KOPT-K1 (cell line): ENCODE results near the gene LRGUK.
"Not testable (repeated sequence)": the region's sequence is repeated elsewhere in the genome, so short reads cannot be mapped to it uniquely, and the experiment has no call there.

ENCODE experiments used
- H3K27ac ChIP-seq: fragments of 200-600 bp; sonication (generic); 2 replicates; pipeline ENCODE4 v1.5.1; 2016; ENCODE audit warnings: antibody characterized with exemption, mild to moderate bottlenecking, low read depth, low read length; ENCODE audit not compliant: poor library complexity, severe bottlenecking
- H3K36me3 ChIP-seq: fragments of 200-600 bp; sonication (generic); 2 replicates; pipeline ENCODE4 v1.5.1; 2017; ENCODE audit warnings: antibody characterized with exemption, mild to moderate bottlenecking, low read length, moderate library complexity; ENCODE audit not compliant: insufficient read depth
- H3K9me3 ChIP-seq: fragments of 200-600 bp; sonication (generic); 2 replicates; pipeline ENCODE4 v1.5.1; 2017; ENCODE audit warnings: antibody characterized with exemption, low read length, mild to moderate bottlenecking; ENCODE audit not compliant: insufficient read depth, poor library complexity, severe bottlenecking

LRGUK gene

GRCh38 chr7:134126966-134127848 is at the start of gene LRGUK:
Gene LRGUK, plus strand, starts transcription at chr7:134127340. Its CDS starts 28 bp downstream, at chr7:134127368.
- no peaks in the 10 kb centered on the region for H3K9me3 ChIP-seq
- H3K36me3 ChIP-seq = no peaks in the 10 kb centered on the region
- H3K27ac ChIP-seq = no peak within 1 kb of the TSS

GRCh38 chr7:134077560-134077959 is 49.6 kb upstream of the LRGUK start:
- not testable (repeated sequence) for H3K36me3 ChIP-seq, H3K27ac ChIP-seq
- H3K9me3 ChIP-seq = peaks cover 11% of the 10 kb centered on the region

- no peak overlapping the region for H3K27ac ChIP-seq
- peaks cover 11% of the 10 kb centered on the region for H3K9me3 ChIP-seq
- no peaks in the 10 kb centered on the region for H3K36me3 ChIP-seq
Measured at GRCh38 chr7:134078991-134079390, 48.1 kb upstream of the LRGUK start.

GRCh38 chr7:134081695-134082094 is 45.4 kb upstream of the LRGUK start:
- no peak overlapping the region for H3K27ac ChIP-seq
- peaks cover 1% of the 10 kb centered on the region for H3K9me3 ChIP-seq
- no peaks in the 10 kb centered on the region for H3K36me3 ChIP-seq

- no peaks in the 10 kb centered on the region for H3K36me3 ChIP-seq
- H3K27ac ChIP-seq = no peak overlapping the region
- peaks cover 23% of the 10 kb centered on the region for H3K9me3 ChIP-seq
Measured at GRCh38 chr7:134083766-134084487, 43.2 kb upstream of the LRGUK start.

GRCh38 chr7:134084488-134085144 is 42.5 kb upstream of the LRGUK start:
- Histone ChIP-seq H3K27ac (no peak overlapping the region), H3K36me3 (no peaks in the 10 kb centered on the region), H3K9me3 (peaks cover 30% of the 10 kb centered on the region)

- Histone ChIP-seq H3K9me3 (peaks cover 37% of the 10 kb centered on the region), H3K27ac (no peak overlapping the region), H3K36me3 (no peaks in the 10 kb centered on the region)
Measured at GRCh38 chr7:134085311-134085710, 41.8 kb upstream of the LRGUK start.

- H3K9me3 ChIP-seq = peaks cover 44% of the 10 kb centered on the region
- H3K27ac ChIP-seq = no peak overlapping the region
- no peaks in the 10 kb centered on the region for H3K36me3 ChIP-seq
Measured at GRCh38 chr7:134086998-134087735, 40.0 kb upstream of the LRGUK start.

- no peak overlapping the region for H3K27ac ChIP-seq
- H3K36me3 ChIP-seq = no peaks in the 10 kb centered on the region
- H3K9me3 ChIP-seq = peaks cover 44% of the 10 kb centered on the region
Measured at GRCh38 chr7:134088199-134088598, 38.9 kb upstream of the LRGUK start.

GRCh38 chr7:134089446-134089845 is 37.7 kb upstream of the LRGUK start:
- Histone ChIP-seq H3K27ac (no peak overlapping the region), H3K9me3 (peaks cover 44% of the 10 kb centered on the region), H3K36me3 (no peaks in the 10 kb centered on the region)

GRCh38 chr7:134098072-134098471 is 29.1 kb upstream of the LRGUK start:
- Histone ChIP-seq H3K36me3 (no peaks in the 10 kb centered on the region), H3K9me3 (no peaks in the 10 kb centered on the region), H3K27ac (no peak overlapping the region)

- Histone ChIP-seq H3K36me3 (no peaks in the 10 kb centered on the region), H3K9me3 (no peaks in the 10 kb centered on the region), H3K27ac (no peak overlapping the region)
Measured at GRCh38 chr7:134101716-134102115, 25.4 kb upstream of the LRGUK start.

- no peaks in the 10 kb centered on the region for H3K36me3 ChIP-seq
- H3K27ac ChIP-seq = no peak overlapping the region
- no peaks in the 10 kb centered on the region for H3K9me3 ChIP-seq
Measured at GRCh38 chr7:134104166-134104565, 23.0 kb upstream of the LRGUK start.

- no peaks in the 10 kb centered on the region for H3K36me3 ChIP-seq
- no peak overlapping the region for H3K27ac ChIP-seq
- no peaks in the 10 kb centered on the region for H3K9me3 ChIP-seq
Measured at GRCh38 chr7:134105841-134106240, 21.3 kb upstream of the LRGUK start.

GRCh38 chr7:134108802-134109201 is 18.3 kb upstream of the LRGUK start:
- no peaks in the 10 kb centered on the region for H3K9me3 ChIP-seq
- H3K27ac ChIP-seq = no peak overlapping the region
- no peaks in the 10 kb centered on the region for H3K36me3 ChIP-seq
